HUDEP-2 (cell line): Measurements from ENCODE around the gene RAB8B.
A peak's percentile ranks its signal among the peaks of the same experiment; 100 is the strongest.

Experiments used
- DNase-seq, 76 experiments: peaks; one replicate each; lab custom pipeline; 2025; ENCODE audit not compliant: unreplicated experiment in 76 of 76; lab: John Stamatoyannopoulos, UW

RAB8B gene

GRCh38 chr15:63181648-63182047, 7.8 kb upstream of the RAB8B start:
- no peak for DNase-seq

GRCh38 chr15:63185206-63185605, 4.2 kb upstream of the RAB8B start:
- DNase-seq, result no peak

- no peak for DNase-seq
Observed at GRCh38 chr15:63186065-63186464, 3.3 kb upstream of the RAB8B start.

- no peak for DNase-seq
Observed at GRCh38 chr15:63187589-63188226, 1.7 kb upstream of the RAB8B start.

GRCh38 chr15:63188247-63188925, 1.0 kb upstream of the RAB8B start:
- no peak for DNase-seq

- DNase-seq, result peak in 2 of 76 experiments; percentile 5 to 21
Observed at GRCh38 chr15:63189941-63190768, 749 bp downstream of the RAB8B start.

- DNase-seq, result no peak
Observed at GRCh38 chr15:63190769-63191649, 1.6 kb downstream of the RAB8B start.

- peak in 22 of 76 experiments; percentile 5 to 66 (median 32) for DNase-seq
Observed at GRCh38 chr15:63191895-63192618, 2.7 kb downstream of the RAB8B start.

- DNase-seq, result peak in 1 of 76 experiments; percentile 25
Observed at GRCh38 chr15:63192619-63193206, 3.3 kb downstream of the RAB8B start.

- DNase-seq, result no peak
Observed at GRCh38 chr15:63194302-63194701, 4.9 kb downstream of the RAB8B start.

- no peak for DNase-seq
Observed at GRCh38 chr15:63194880-63195568, 5.6 kb downstream of the RAB8B start.

GRCh38 chr15:63195569-63196015, 6.2 kb downstream of the RAB8B start:
- DNase-seq, result no peak

GRCh38 chr15:63196842-63197241, 7.4 kb downstream of the RAB8B start:
- DNase-seq, result no peak

- DNase-seq, result no peak
Observed at GRCh38 chr15:63197626-63198025, 8.2 kb downstream of the RAB8B start.

- DNase-seq, result peak in 8 of 76 experiments; percentile 13 to 54 (median 38)
Observed at GRCh38 chr15:63198371-63199250, 9.2 kb downstream of the RAB8B start.

- DNase-seq, result peak in 2 of 76 experiments; percentile 16 to 26
Observed at GRCh38 chr15:63200464-63201249, 11.3 kb downstream of the RAB8B start.

GRCh38 chr15:63202861-63203260, 13.5 kb downstream of the RAB8B start:
- DNase-seq, result no peak
